Erythroblast (primary cell): ENCODE data around the gene EVA1C.
A peak's percentile ranks its signal among the peaks of the same experiment; 100 is the strongest.
"Not testable (repeated sequence)": the region's sequence is repeated elsewhere in the genome, so short reads cannot be mapped to it uniquely, and the experiment has no call there.

Experiments
- DNase-seq, 2 experiments: peaks; one replicate each; lab custom pipeline; 2025; lab: John Stamatoyannopoulos, UW
- GATA1 ChIP-seq: IDR thresholded peaks from 2 replicates; pipeline ENCODE4 v1.6.1; 2011; ENCODE audit warnings: low read depth, mild to moderate bottlenecking, control low read depth, low read length, moderate library complexity
- POLR2A ChIP-seq: IDR thresholded peaks from 2 replicates; pipeline ENCODE4 v1.6.1; 2011; ENCODE audit warnings: mild to moderate bottlenecking, low read length

The EVA1C gene

GRCh38 chr21:32423320-32424190 is 11.0 kb downstream of the EVA1C start:
- TF ChIP-seq POLR2A: no peak
- no peak for DNase-seq

DNA sequence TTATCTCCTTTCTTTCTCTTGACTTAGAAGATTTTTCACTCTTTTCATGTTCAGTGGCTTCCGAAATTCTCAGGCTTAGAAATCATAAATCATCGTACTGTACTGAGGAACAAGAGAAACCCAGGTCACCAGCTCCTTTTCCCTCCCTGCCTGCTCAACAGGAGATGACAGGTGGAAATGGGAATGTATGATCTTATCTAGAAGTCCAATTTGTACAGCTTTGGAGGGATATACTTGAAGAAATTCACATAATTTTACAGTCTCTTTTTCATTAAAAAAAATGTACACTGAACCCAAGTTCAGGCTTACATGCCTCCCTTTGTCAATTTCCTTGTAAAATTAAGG is 11.7 kb downstream of the EVA1C start:
- DNase-seq: no peak
- TF ChIP-seq POLR2A: no peak
- no peak for TF ChIP-seq GATA1

DNA sequence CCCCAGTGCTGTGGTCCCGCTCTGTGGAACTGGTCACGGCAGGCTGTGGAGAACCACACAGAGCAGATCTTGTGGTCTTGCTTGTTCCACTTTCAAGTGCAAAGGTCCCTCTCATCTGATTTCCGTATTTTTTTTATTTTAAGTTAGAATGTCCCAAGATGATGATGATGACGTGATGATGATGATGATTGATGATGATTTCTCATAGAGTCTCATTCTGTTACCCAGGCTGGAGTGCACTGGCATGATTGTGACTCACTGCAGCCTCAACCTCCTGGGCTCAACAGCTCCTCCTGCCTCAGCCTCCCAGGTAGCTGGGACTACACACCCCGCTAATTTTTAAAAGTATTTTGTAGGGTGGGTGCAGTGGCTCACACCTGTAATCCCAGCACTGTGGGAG is 12.2 kb downstream of the EVA1C start:
- TF ChIP-seq POLR2A: no peak
- TF ChIP-seq GATA1: no peak
- DNase-seq: no peak

GRCh38 chr21:32425628-32426027 is 13.1 kb downstream of the EVA1C start:
- TF ChIP-seq POLR2A (no peak), GATA1 (no peak)
- no peak for DNase-seq

DNA sequence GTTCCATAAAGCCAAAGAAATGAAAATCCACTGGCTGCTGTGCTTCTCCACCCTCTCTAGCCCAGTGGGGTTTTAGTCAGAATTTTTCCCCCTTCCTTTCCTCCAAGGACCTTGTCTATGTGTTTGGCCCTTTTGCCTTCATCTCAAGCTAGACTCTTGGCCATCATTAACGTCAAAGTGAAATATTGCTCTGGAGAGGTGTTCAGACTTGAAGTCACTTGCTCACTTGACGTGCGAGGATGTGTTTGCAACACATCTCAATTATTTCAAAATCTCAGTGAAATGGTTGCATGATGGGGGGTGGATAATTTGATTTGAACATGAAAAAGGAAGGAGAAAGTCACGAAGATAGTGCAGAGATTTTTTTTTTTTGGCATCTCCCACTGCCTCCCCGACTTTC is 13.6 kb downstream of the EVA1C start:
- DNase-seq: no peak
- no peak for TF ChIP-seq GATA1
- TF ChIP-seq POLR2A: no peak

DNA sequence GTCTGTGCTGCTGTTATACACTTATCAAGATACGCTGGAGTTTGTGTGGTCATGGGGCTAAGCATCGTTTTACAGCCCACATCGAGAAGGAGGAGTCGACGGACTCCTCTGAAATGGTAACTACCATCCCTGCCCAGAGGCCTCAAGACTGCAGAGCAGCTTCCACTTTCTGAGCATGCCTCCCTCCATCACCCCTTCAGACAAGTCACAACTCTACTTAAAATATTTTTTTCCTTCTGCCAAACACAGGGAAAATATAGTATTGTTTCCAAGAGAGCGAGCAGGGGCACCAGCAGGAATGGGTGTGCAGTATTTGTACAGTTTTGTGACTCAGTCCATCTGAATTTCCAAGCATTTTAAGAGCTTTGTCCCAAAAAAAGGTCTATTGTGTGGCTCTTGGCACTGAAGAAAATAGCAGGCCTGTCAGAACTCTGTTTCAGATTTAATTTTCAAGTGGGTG is 14.1 kb downstream of the EVA1C start:
- DNase-seq: no peak
- no peak for TF ChIP-seq POLR2A
- no peak for TF ChIP-seq GATA1

DNA sequence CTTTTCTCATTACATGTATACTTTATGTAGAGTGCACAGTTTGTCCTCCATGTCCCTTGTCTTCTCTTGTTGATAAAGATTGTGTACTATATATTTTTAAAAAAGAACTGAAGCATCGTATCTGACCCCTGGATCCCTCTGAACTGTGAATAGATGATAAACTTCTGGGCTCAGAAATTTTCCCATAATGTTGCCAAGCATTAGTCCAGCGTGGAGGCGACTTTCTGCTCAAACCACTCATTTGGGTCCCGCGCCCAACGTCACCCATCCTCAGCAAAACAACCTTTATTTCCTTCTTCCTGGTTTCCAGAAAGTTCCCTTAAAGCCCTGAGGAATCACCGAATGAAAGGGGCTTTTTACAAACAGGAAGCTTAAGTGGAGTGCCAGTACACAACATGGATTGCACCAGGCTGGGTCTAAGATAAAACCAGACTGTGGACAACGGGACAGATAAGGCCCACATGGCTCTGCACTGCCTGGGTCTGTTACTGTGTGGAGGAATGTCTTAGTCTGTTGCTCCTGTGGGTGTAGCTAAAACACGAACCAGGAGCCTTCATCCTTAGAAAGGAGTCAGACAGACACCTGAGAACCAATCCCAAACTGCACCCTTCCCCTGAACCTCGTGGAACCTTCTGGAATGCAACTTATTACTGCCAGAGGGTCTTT is 15.6 kb downstream of the EVA1C start:
- TF ChIP-seq GATA1 (no peak), POLR2A (no peak)
- DNase-seq: peak; percentile 56 to 81

DNA sequence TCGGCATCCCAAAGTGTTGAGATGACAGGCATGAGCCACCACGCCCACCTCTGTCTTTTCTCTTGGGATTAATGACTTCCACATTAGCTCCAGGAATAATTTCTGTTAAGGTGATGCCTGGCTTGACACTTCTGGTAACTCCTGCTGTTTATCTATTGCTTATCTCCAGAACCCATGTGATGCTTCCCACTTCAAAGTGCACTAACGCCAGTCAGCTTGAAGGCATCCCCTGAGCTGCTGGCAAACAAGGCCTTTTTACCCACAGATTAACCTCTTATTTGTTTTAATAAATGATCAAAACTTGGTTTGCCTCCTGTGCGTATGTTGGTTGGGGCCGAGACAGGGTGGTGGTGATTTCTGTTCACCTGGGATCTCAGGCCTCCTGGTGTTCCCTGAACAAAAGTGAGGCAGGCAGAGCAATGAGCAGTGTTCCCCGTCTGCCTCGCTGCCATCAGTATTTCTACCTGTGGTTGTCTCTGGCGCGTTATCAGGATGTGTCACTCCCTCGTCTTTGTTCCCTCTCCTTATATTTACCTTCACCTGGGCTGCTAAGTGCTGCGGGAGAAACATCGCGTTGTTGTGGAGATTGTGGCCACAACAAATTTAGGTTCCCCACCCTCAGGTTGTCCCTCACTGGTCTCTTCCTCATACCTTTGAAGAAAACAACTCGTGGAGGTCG is 20.6 kb downstream of the EVA1C start:
- DNase-seq: peak in 1 of 2 experiments; percentile 17

DNA sequence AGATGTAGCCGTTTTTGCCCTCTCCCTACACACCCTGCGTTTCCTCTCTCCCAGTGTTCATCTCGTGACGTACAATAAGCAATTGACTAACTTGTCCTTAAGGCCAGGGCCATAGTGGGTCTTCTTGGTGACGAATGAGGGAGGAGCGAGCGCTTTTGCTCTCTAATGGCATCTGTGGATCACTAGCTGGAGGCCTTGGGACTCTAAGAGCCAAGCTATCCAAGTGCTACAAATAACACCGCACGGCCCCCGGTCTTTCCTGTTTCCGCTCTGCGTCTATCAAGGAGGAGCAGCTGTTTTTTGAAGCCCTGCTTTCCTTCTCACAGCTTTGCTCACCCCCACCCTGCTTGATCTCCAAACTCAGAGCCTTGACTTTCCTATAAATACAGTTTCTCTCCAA is 25.2 kb downstream of the EVA1C start:
- DNase-seq: peak in 1 of 2 experiments; percentile 8

DNA sequence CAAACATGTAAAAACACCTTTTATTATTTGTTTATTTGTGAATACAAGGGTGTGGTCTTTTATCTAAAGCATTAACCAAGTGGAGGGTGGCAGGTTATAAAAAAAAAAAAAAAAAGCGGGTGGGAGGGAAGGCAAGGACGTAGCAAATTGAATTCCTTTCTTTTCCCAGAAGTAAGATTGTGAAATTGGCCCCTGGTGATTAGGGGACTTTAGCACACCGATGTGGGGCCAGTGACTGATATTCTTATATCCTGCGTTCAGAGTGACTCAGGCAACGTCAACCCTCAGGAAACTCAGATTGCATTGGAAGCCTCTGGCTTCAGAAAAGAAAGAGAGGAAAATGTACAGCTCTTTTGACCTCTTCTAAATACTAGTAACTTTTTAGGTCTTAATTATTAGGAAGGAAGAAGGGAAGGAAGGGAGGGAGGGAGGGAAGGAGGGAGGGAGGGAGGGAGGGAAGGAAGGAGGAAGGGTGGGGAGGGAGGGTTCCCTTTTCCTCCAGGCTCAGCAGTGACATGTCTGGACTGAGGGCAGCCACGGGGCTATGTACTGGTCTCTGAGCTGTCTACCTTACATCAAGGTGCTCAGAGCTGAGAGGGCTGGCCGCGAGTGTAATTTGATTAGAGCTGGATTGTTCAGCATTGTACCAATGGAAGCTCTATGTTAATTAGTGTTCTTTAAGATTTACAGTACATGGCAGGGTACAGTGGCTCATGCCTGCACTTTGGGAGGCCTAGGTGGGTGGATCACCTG is 30.2 kb downstream of the EVA1C start:
- TF ChIP-seq POLR2A: no peak
- TF ChIP-seq GATA1: no peak
- DNase-seq: no peak

More for the DNA sequence above, 25.2 kb downstream of the EVA1C start:
- TF ChIP-seq GATA1 (no peak), POLR2A (no peak)

DNA sequence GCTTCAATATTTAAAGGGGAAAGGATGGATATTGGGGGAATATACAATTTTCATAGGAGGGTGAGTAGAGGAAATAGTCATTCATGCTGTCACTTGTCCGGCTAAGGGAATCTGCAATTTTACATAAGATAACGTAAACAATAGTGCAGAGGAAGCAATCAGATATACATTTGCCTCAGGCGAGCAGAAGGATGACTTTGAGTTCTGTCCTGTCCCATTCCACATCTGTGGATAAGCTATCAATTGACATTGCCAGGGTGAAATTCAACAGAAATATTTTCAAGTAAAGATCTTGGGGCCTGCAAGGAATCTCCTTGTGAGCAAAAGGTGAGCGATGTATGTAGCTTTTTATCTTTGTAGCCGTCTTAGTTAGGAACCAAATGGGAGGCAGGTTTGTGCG is 32.6 kb downstream of the EVA1C start:
- TF ChIP-seq POLR2A: no peak
- no peak for DNase-seq

- not testable (repeated sequence) for DNase-seq
Measured at GRCh38 chr21:32446440-32446839, 33.9 kb downstream of the EVA1C start.

DNA sequence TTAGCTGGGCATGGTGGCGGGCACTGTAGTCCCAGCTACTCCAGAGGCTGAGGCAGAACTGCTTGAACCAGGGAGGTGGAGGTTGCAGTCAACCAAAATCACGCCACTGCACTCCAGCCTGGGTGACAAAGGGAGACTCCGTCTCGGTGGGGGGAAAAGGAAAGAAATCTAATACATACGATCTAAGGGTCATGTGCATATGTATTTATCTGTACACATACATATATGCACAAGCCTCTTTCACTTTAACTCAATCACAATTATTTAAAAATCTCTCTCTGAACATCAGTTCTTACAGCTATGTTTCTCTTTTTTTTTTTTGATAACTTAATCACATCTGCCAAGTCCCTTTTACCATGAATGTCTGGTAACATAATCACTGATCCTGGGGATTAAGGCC is 34.7 kb downstream of the EVA1C start:
- TF ChIP-seq GATA1 (no peak), POLR2A (no peak)
- DNase-seq: no peak

DNA sequence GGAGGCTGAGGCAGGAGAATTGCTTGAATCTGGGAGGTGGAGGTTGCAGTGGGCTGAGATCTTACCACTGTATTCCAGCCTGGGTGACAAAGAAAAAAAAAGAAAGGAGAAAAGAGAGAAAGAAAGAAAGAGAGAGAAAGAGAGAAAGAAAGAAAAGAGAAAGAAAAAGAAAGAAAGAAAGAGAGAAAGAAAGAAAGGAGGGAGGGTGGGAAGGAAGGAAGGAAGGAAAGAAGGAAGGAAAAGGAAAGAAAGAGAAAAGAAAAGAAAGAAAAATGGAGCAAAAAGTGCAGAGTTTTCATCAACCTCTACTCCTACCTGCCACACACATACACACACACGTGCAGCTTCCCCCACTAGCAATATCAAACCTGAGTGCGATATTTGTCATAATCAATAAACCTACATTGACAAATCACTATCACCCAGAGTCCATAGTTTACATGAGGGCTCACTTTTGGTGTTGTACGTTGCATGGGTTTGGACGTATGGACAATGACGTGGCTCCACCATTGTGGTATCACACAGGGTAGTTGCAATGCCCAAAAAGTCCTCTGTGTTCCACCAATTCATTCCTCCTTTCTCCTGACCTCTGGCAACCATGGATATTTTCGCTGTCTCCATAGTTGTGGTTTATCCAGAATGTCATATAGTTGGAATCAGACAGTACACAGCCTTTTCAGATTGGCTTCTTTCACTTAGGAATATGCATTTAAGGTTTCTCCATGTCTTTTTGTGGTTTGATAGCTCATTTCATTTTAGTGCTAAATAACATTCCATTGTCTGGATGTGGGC is 36.5 kb downstream of the EVA1C start:
- no peak for DNase-seq
- TF ChIP-seq POLR2A (no peak), GATA1 (no peak)

DNA sequence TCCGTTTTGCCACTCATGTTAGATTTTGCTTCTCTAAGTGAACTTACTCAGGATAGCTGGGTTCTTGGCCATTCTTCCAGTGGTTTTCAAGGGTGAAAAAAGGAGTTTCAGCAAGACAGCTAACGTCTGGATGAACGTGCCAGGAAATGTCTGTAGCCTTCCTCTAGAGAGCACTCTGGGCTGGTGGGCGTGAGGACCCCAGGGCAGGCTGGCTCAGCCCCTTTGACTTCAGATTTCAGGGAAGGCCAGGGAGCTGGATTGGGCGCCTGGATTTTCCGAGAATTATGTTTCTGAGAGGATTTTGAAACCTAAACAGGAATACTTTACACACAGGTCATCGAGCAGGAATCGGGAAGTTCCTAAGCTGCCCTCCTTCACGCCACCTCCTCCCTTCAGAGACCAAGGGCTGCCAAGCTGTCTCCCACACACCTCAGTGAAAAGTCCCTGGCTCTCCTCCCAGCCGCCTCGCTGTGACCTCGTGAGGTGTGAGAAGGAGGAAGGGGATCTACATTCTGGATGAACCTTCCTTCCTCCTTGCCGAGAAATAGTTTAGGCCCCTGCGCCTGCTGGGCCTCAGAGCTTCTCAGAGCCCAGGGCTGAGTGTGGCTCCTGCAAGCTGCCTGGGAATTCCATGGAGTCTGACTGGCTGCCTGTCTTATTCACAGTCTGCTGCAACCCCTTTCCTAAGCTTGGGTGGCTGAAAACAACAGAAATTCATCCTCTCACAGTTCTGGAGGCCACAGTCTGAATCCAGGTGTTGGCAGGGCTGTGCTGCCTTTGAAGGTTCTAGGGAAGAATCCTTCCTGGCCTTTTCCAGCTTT is 38.6 kb downstream of the EVA1C start:
- not testable (repeated sequence) for DNase-seq

- not testable (repeated sequence) for DNase-seq
Measured at GRCh38 chr21:32452191-32452590, 39.7 kb downstream of the EVA1C start.
